Keratinocyte (primary cell): ENCODE data around the gene ZDHHC24. TPM values are rescaled to one million over a fixed set of nuclear protein-coding genes. Genes with fewer than 3 reads are reported as not detected.
A peak's percentile ranks its signal among the peaks of the same experiment; 100 is the strongest.

ENCODE experiments used
- DNase-seq: peaks from one replicate; pipeline ENCODE4 v3.0.0-alpha.2; 2011; ENCODE audit warnings: low read depth, missing footprints, low spot score
- FAIRE-seq: peaks from 2 replicates; lab custom pipeline; 2011; peaks lifted over from hg19 to GRCh38; lab: Jason Lieb, UNC
- H2AFZ ChIP-seq: 2 replicates; pipeline ENCODE4 v1.6.0; 2012; ENCODE audit warnings: low read length, control low read depth, inconsistent platforms; ENCODE audit not compliant: control insufficient read depth
- H3K27ac ChIP-seq: 2 replicates; pipeline ENCODE4 v1.5.1; 2011; ENCODE audit warnings: low read length; ENCODE audit not compliant: control insufficient read depth, insufficient read depth
- H3K27me3 ChIP-seq: 3 replicates; pipeline ENCODE4 v1.6.0; 2011; ENCODE audit warnings: low read length; ENCODE audit not compliant: control insufficient read depth, insufficient read depth; ENCODE audit errors: extremely low read depth
- H3K36me3 ChIP-seq, 2 experiments: 2 replicates in 1 of 2; 3 replicates in 1 of 2; pipeline ENCODE4 v1.5.1; 2011; ENCODE audit warnings: low read length in 2 of 2, mild to moderate bottlenecking in 1 of 2; ENCODE audit not compliant: control insufficient read depth in 2 of 2, insufficient read depth in 2 of 2; ENCODE audit errors: extremely low read depth in 1 of 2
- H3K4me1 ChIP-seq: 3 replicates; pipeline ENCODE4 v1.5.1; 2011; ENCODE audit warnings: low read length; ENCODE audit not compliant: control insufficient read depth, insufficient read depth; ENCODE audit errors: extremely low read depth
- H3K4me2 ChIP-seq: 3 replicates; pipeline ENCODE4 v1.6.0; 2011; ENCODE audit warnings: low read depth, low read length; ENCODE audit not compliant: control insufficient read depth, insufficient read depth; ENCODE audit errors: extremely low read depth
- H3K4me3 ChIP-seq, 3 experiments: fragments of 200-600 bp in 1 of 3; sonication (generic) in 1 of 3; 2 replicates in 2 of 3; 3 replicates in 1 of 3; pipeline ENCODE4 v1.5.1; 2011 to 2016; ENCODE audit warnings: low read length in 3 of 3, mild to moderate bottlenecking in 3 of 3, control low read depth in 2 of 3, inconsistent platforms in 1 of 3, low read depth in 1 of 3, mixed read lengths in 1 of 3, mixed run types in 1 of 3, moderate library complexity in 1 of 3; ENCODE audit not compliant: control insufficient read depth in 2 of 3, insufficient read depth in 2 of 3; ENCODE audit errors: extremely low read depth in 1 of 3
- H3K79me2 ChIP-seq: 2 replicates; pipeline ENCODE4 v1.6.0; 2012; ENCODE audit warnings: low read length; ENCODE audit not compliant: control insufficient read depth, insufficient read depth
- H3K9ac ChIP-seq: 3 replicates; pipeline ENCODE4 v1.6.0; 2011; ENCODE audit warnings: low read length; ENCODE audit not compliant: control insufficient read depth, insufficient read depth; ENCODE audit errors: extremely low read depth
- H3K9me1 ChIP-seq: 3 replicates; pipeline ENCODE4 v1.6.0; 2011; ENCODE audit warnings: low read length; ENCODE audit not compliant: control insufficient read depth, insufficient read depth; ENCODE audit errors: extremely low read depth
- H3K9me3 ChIP-seq: 2 replicates; pipeline ENCODE4 v1.5.1; 2012; ENCODE audit warnings: low read depth, low read length; ENCODE audit not compliant: control insufficient read depth
- H4K20me1 ChIP-seq: 3 replicates; pipeline ENCODE4 v1.6.0; 2011; ENCODE audit warnings: low read length; ENCODE audit not compliant: control insufficient read depth, insufficient read depth; ENCODE audit errors: extremely low read depth
- EZH2 ChIP-seq: IDR thresholded peaks from one replicate; pipeline ENCODE4 v1.6.1; 2012; ENCODE audit warnings: inconsistent platforms, mild to moderate bottlenecking, low read length, moderate library complexity
- dilution Hi-C: fragments of 300-500 bp; cut with MboI; formaldehyde crosslinking; loops from one replicate; pipeline ENCODE4 v1.7.0; 2020; ENCODE audit warnings: low sequenced_read_pairs; ENCODE audit not compliant: extremely low pct_ligation_motif_present
- polyA plus RNA-seq, 5 experiments: library from polyadenylated mRNA; depleted of rRNA in 3 of 5; stranded (reverse) in 3 of 5; stranded (forward) in 1 of 5; unstranded in 1 of 5; fragments of >200 nt; gene quantifications; 1 replicate in 1 of 5; 2 replicates in 3 of 5; 3 replicates in 1 of 5; pipeline versions ENCODE4 v1.2.1 to v1.2.3, GENCODE V29; 2011 to 2012; ENCODE audit warnings: missing spikeins in 2 of 5, low read depth in 1 of 5, low replicate concordance in 1 of 5
- TF ChIP-seq, protein P1 (sequence below), 3 experiments: IDR thresholded peaks in 1 of 3; conservative IDR thresholded peaks in 1 of 3; optimal IDR thresholded peaks in 1 of 3; 2 replicates in 2 of 3; 3 replicates in 1 of 3; pipeline versions ENCODE3 to v1.5.1; 2011; ENCODE audit warnings: low read length in 3 of 3, mild to moderate bottlenecking in 3 of 3, moderate library complexity in 2 of 3, control low read depth in 1 of 3, inconsistent platforms in 1 of 3; ENCODE audit not compliant: insufficient read depth in 2 of 3; ENCODE audit errors: extremely low read depth in 1 of 3

ZDHHC24 gene
- polyA plus RNA-seq, 1 donor (not counting 4 experiments of a cell fraction or from before 2014, with no cell fraction given), result 4.8 TPM

DNA sequence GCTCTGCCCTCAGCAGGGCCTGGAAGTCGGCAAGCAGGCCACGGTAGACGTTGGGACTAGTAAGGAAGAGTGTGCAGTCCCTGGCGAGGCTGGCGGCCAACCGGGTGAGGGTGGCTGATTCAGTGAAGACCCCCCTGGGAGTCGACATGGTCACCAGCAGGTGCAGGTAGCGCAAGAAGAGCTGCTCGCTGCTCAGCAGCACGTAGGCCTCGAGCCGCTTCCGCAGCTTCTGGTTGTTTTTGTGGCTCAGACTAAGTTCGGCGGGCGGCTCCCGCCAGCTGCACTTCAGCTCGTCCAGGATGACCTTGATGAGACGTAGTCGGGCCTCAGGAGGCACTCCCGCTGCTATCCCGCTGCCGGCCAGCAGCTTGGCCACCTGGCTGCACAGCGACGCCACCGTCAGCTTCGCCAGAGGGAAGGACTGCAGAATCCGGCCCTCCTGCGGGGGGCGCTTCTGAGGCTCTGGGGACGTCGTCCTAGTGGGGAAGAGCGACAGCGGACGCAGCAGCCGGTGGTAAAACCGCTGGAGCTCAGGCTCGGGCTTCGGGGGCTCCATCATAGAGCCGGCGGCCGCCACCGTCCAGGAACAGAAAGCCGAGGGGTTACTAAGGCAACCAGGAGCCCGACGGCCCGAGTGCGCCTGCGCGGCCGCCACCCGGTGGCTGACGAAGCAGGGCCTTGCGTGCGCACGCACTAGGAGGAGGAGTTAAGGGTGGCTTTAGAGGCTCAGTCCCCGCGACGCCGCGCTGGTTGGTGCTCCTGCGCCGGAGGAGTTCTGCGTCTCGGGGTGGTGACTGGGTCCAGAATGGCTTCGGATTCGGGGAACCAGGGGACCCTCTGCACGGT, 46.8 kb upstream of the ZDHHC24 start, which contains the start of the genes CCDC87 and CCS:
Gene CCDC87, minus strand, starts transcription at position 607 of the 846 bp plus-strand sequence. Its CDS starts 48 bp downstream, at position 559.
Gene CCS, plus strand, starts transcription at position 729 of the 846 bp plus-strand sequence. Its CDS starts 77 bp downstream, at position 806.
- Histone ChIP-seq H2AFZ (peak within 1 kb of the TSS; percentile 98), H3K9me3 (no peaks in the 10 kb centered on the region), H3K4me3 (peak within 1 kb of the TSS; percentile 70 to 81 (median 76)), H3K27ac (peak within 1 kb of the TSS; percentile 63), H3K4me1 (peaks cover 11% of the 10 kb centered on the region), H3K79me2 (peaks cover 6% of the 10 kb centered on the region), H3K27me3 (no peaks in the 10 kb centered on the region), H3K36me3 (no peaks in the 10 kb centered on the region), H3K9me1 (no peaks in the 10 kb centered on the region), H3K9ac (peak within 1 kb of the TSS; percentile 82), H4K20me1 (no peaks in the 10 kb centered on the region), H3K4me2 (peak within 1 kb of the TSS; percentile 99)
- dilution Hi-C loops, result no loop called here
- DNase-seq, result no peak
- no peak for TF ChIP-seq EZH2
- TF ChIP-seq, protein P1, sequence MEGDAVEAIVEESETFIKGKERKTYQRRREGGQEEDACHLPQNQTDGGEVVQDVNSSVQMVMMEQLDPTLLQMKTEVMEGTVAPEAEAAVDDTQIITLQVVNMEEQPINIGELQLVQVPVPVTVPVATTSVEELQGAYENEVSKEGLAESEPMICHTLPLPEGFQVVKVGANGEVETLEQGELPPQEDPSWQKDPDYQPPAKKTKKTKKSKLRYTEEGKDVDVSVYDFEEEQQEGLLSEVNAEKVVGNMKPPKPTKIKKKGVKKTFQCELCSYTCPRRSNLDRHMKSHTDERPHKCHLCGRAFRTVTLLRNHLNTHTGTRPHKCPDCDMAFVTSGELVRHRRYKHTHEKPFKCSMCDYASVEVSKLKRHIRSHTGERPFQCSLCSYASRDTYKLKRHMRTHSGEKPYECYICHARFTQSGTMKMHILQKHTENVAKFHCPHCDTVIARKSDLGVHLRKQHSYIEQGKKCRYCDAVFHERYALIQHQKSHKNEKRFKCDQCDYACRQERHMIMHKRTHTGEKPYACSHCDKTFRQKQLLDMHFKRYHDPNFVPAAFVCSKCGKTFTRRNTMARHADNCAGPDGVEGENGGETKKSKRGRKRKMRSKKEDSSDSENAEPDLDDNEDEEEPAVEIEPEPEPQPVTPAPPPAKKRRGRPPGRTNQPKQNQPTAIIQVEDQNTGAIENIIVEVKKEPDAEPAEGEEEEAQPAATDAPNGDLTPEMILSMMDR (optimal IDR thresholded peaks at IDR 0.05 in 1 of 3, IDR thresholded peaks at IDR 0.05 in 1 of 3, conservative IDR thresholded peaks at IDR 0.05 in 1 of 3; ENCODE audit: extremely low read depth in 1 of 3, insufficient read depth in 2 of 3, low read length in 3 of 3), result peak; percentile 60 to 85 (median 61)
- no peak for FAIRE-seq

GRCh38 chr11:66591175-66591574, 45.3 kb upstream of the ZDHHC24 start:
- no peaks in the 10 kb centered on the region for H3K9me1 ChIP-seq
- TF ChIP-seq, protein P1 (optimal IDR thresholded peaks at IDR 0.05 in 1 of 3, IDR thresholded peaks at IDR 0.05 in 1 of 3, conservative IDR thresholded peaks at IDR 0.05 in 1 of 3; ENCODE audit: extremely low read depth in 1 of 3, insufficient read depth in 2 of 3, low read length in 3 of 3), result no peak
- TF ChIP-seq EZH2, result no peak

More at GRCh38 chr11:66591175-66591574, 45.3 kb upstream of the ZDHHC24 start:
- Histone ChIP-seq H3K27me3 (no peaks in the 10 kb centered on the region), H3K9me3 (no peaks in the 10 kb centered on the region), H3K27ac (no peak overlapping the region), H3K4me1 (peaks cover 11% of the 10 kb centered on the region), H3K36me3 (no peaks in the 10 kb centered on the region), H2AFZ (no peak overlapping the region), H3K9ac (no peak overlapping the region), H3K79me2 (peaks cover 6% of the 10 kb centered on the region), H3K4me2 (no peak overlapping the region), H4K20me1 (no peaks in the 10 kb centered on the region), H3K4me3 (no peak overlapping the region)
- FAIRE-seq (no peak), DNase-seq (no peak)
- dilution Hi-C loops, result no loop called here
